GM19043 (cell line): ENCODE measurements around the gene CAPN13.

Experiments used
- ATAC-seq: cut with Tn5 transposase; IDR thresholded peaks from one replicate; pipeline ENCODE4 v1.9.1; 2021; ENCODE audit warnings: low read depth; ENCODE audit not compliant: unreplicated experiment

CAPN13 gene

DNA sequence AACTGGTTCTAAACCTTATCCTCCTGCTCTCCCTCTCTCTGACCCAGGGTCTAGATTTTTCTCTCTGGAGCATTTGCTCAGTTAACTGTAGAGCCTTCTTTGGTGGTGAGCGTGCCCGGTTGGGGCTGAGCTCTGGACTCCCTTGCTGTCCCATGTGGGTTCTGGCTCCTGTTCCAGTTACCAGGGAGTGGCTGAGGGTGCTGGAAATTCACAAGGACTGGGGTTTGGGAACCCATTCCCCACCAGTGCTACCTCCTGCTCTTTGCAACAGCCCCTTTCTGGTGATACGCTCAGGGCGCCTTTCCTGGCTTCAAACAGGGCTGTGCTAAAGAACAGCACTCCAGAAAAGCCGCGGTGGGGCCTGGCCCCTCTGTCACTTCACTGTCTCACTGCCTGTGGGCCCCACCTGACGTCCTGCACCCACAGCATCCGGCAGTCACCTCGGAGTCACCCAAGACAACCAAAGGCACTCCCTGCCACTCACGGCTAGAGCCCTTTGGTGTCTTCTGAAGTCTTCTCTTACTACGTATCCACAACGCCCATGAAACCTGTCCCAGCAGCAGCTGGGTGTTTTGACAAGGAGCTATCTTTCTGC is 41.3 kb downstream of the CAPN13 start:
- ATAC-seq: no peak

- no peak for ATAC-seq
These were observed 42.1 kb downstream of the CAPN13 start for GRCh38 chr2:30765191-30765590.

- no peak for ATAC-seq
These were observed 43.0 kb downstream of the CAPN13 start for GRCh38 chr2:30764021-30764800.

GRCh38 chr2:30763151-30763660 is 44.0 kb downstream of the CAPN13 start:
- no peak for ATAC-seq

- no peak for ATAC-seq
These were observed 46.0 kb downstream of the CAPN13 start for GRCh38 chr2:30761226-30761625.

- no peak for ATAC-seq
These were observed 47.8 kb downstream of the CAPN13 start for GRCh38 chr2:30759481-30759880.

DNA sequence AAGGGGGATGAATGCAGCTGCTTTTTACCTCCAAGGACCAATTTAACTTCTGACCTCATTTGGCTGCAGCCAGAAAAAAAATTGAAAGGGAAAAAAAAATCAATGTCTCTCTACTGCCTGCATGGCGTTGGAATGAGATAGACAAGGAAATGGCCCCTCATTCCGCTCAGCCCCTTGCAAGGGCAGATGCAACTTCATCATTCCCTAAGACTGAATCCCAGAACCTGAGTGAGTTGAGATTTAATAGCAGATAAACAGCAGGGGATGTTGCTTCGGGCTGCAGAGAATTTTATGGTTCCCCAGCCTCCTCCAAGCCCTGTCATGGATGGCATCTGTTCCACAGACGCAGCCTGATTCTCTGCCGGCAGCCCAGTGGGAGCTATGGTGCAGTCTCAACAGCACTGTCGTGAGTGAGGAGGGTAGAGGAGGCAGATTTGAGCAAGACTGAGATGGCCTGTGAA is 49.0 kb downstream of the CAPN13 start:
- no peak for ATAC-seq

- no peak for ATAC-seq
These were observed 49.5 kb downstream of the CAPN13 start for GRCh38 chr2:30757749-30758148.

GRCh38 chr2:30756971-30757370 is 50.3 kb downstream of the CAPN13 start:
- no peak for ATAC-seq

DNA sequence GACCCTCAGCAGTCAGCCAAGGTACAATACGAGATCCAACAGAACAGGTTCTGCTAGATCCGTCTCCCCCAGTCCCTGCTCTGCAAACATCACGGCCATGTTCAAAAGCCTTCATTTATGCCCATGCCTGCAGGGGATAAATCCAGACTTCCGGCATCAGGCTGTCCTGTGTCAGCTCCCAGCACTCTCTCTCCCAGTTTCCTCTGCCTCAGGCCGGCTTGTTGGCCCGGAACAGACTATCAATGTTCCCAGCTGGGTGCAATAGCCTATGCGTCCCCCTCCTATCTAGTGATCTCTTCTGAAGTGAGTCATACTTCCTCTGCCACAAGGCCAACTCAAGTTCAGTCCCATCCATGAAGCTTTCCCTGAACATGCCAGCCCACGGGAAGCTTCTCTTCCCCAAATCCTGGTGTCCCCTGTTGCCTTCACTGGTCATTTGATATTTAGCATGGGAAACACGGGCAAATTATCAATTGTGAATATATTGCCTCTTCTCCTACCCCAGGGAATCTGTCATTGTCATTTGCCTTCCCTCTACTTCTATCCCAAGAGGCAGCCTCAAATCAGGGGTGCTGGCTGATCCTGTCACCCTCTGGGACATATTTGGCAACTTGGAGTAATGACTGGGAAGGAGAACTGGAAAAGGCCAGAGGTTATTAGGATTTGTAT is 51.1 kb downstream of the CAPN13 start:
- no peak for ATAC-seq

DNA sequence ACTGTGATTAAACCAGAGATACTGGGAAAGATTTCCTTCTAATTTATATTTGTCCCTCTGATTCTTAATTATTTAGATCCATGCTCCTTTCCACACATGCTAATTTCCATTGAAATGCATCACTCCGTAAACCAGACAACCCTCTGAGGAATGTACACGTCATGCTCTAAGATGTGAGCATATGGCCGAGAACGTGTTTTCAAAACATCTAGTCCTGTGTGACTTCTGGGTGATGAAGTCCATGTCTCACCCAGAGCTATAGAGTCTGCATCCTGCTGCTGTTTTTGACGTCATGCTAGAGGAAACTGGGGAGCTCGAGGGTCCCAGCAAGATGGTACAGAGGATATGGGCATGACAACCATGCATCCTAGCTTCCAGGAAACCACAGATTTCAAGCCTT is 53.6 kb downstream of the CAPN13 start:
- ATAC-seq: no peak

DNA sequence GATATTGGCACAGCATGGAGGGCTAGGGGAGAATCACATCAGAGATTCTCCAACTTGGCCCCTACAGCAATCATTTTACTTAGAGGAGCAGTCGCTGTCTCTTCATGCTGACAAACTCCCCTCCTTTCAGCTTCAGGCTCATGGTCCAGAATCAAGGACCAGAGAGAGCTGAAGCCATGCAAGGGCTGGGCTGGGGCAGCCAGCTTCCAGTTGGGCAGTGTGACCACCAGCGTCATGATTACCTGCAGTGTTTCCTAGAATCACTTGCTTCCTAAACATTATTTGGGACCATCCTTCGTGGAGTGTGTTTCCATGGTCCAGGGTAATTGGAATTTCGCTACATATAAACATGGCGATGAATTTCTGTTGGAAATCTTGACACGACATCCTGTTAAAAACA is 54.4 kb downstream of the CAPN13 start:
- no peak for ATAC-seq

GRCh38 chr2:30747206-30747605 is 60.0 kb downstream of the CAPN13 start:
- ATAC-seq: no peak

- ATAC-seq: no peak
These were observed 62.4 kb downstream of the CAPN13 start for GRCh38 chr2:30744823-30745222.

DNA sequence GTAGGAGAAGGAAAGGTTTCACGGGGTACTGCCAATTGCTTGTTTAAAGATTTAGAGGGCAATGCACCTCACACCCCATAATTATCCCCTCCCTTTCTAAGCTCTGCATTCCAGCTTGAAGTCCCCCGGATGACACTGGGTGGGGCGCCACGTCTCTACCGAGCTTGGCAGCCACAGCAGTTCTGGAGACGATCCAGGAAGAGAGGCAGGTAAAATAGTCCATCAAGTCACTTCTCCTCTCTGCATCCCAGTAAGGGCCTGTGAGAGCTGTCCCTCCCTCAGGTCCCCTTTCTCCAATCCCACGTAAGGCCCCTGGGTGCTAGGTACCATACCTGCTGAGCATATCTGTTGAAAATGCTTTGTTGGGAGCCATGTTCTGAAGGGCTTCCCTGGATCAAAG is 65.7 kb downstream of the CAPN13 start:
- no peak for ATAC-seq

GRCh38 chr2:30738141-30738911 is 68.9 kb downstream of the CAPN13 start:
- no peak for ATAC-seq

DNA sequence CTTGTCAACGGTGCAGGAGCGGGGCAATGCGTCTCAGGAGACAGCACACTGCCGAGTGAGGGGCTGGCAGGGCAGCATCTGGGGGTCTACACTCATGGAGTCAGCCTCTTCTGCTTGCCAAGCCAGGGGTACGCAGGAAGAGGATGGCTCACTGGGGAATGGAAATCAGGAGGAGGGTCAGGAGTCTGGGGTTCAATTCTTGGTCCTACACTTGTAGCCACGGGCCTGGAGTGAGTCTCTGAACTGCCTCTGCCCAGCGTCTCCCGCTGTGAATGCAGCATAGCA is 70.0 kb downstream of the CAPN13 start:
- ATAC-seq: no peak

DNA sequence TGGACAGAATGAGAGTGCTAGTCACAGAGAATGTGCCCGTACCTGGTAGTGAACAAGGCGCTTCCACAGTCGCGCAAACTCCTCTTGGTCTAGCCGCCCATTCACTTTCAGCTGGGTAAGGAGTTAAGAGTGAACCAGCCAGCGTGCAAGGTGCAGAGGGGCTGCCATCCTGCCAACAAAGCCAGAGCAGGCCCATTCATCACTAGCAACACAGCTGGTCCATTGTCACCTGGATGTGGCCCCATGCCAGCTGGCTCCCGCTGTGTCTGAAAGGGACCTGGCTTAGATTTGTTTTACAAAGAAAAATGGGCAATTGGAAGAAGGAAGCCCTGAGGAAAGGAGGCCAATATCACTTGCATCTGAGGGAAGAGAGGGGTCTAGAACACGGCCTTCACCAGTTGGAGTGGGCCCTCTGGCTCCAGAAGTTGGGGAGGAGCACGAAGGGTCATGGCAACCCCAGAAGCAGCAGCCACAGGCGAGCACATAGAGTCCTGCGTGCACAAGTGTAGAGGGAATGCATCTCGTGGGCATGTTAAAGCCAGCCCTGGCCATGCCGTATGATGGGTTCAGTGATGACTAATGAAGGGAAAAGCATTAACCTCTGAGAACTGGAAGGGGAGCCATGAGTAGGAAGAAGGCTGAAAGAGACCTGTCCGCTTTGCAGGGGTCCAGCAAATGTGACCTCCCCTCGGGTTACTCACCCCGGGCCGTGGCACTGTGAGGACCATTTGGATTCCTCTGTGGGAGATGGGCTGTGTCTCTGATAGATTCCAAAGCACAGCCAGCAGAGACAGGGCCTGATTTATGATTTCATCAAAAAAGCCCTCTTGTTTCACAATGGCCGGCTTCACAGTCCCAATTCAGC is 70.6 kb downstream of the CAPN13 start:
- ATAC-seq: no peak

DNA sequence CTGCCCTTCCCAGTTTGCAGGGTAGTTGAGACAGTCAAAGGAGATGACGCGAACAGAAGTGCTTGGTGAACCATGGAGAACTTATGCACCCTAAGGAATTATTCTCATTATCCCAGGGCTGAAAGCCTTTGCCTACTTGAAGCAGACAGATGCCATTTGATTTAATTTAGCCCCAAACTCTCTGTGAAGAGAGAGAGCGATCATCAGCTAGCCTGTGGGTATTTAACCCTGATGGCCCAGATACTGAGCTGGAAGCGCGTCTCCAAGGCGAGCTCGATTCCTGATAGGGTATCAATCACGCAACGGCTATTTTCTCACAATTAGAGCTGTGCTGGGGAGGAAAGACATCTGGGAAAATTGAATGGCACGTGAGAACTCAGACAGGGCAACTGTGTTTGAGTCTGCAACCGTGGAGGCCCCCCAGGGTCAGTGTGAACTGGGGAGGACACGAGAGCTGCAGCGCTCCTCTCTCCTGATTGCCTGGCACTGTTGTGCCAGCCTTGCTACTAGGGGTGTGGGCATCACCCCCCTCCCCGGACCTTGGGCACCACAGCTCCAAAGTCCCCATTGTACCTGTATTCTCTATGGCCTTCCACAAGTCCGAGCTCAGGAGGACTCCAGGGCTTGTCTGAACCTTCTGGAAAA is 73.2 kb downstream of the CAPN13 start:
- ATAC-seq: no peak

DNA sequence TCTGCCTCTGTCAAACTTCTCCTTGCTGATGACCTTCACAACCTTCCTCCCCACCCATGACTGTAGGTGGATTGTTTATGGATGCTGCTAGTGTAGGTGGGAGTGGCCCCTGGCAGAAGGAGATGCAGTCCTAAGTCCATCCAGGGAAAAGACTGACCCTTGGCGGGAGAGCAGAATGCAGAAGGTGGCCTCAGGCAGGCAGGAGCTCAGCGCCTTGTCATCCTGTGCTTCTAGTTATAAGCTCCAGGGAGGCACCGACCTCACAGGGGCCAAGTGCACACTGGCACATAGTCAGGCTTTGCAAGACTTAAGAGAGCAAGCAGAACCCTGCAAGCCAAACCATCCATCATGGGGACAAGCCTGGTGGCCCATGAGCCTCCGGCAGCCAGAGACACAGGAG is 74.4 kb downstream of the CAPN13 start:
- no peak for ATAC-seq
